GM23338 (cell line): ENCODE data around the gene ZBTB26. TPM values are rescaled to one million over a fixed set of nuclear protein-coding genes. Genes with fewer than 3 reads are reported as not detected.
A peak's percentile ranks its signal among the peaks of the same experiment; 100 is the strongest.

Experiments used
- ATAC-seq: fragments of 200-7000 bp; cut with Tn5 transposase; 3 replicates; pipeline ENCODE4 v1.9.1; 2020
- DNase-seq: peaks from one replicate; pipeline ENCODE4 v3.0.0-alpha.2; 2015; ENCODE audit warnings: low spot score
- H2AFZ ChIP-seq: fragments of 200-600 bp; sonication (generic); 2 replicates; pipeline ENCODE4 v1.8.0; 2016; ENCODE audit warnings: antibody characterized with exemption, mild to moderate bottlenecking, moderate library complexity
- H3F3A ChIP-seq: fragments of 200-600 bp; sonication (generic); replicated peaks from 2 replicates; pipeline ENCODE4 v1.8.0; 2017; ENCODE audit warnings: antibody characterized with exemption, mixed run types, low read depth
- H3K27ac ChIP-seq: fragments of 200-600 bp; sonication (generic); 2 replicates; pipeline ENCODE4 v1.6.1; 2016; ENCODE audit warnings: low read depth
- H3K27me3 ChIP-seq: fragments of 200-600 bp; sonication (generic); 2 replicates; pipeline ENCODE4 v1.8.0; 2016; ENCODE audit warnings: mild to moderate bottlenecking, mixed run types, moderate library complexity; ENCODE audit not compliant: insufficient read depth
- H3K36me3 ChIP-seq: fragments of 200-600 bp; sonication (generic); 2 replicates; pipeline ENCODE4 v1.8.0; 2016; ENCODE audit warnings: mild to moderate bottlenecking; ENCODE audit not compliant: insufficient read depth
- H3K4me1 ChIP-seq: fragments of 200-600 bp; sonication (generic); 2 replicates; pipeline ENCODE4 v1.8.0; 2016; ENCODE audit warnings: mild to moderate bottlenecking, moderate library complexity; ENCODE audit not compliant: insufficient read depth
- H3K4me2 ChIP-seq: fragments of 200-600 bp; sonication (generic); 2 replicates; pipeline ENCODE4 v1.7.1; 2017; ENCODE audit warnings: mixed run types
- H3K4me3 ChIP-seq: fragments of 200-600 bp; sonication (generic); 2 replicates; pipeline ENCODE4 v1.6.1; 2016; ENCODE audit warnings: mixed run types
- H3K79me2 ChIP-seq: fragments of 200-600 bp; sonication (generic); replicated peaks from 2 replicates; pipeline ENCODE4 v1.8.0; 2017; ENCODE audit warnings: mild to moderate bottlenecking; ENCODE audit not compliant: insufficient read depth
- H3K9me2 ChIP-seq: fragments of 200-600 bp; sonication (generic); 2 replicates; pipeline ENCODE4 v1.8.0; 2017; ENCODE audit not compliant: insufficient read depth
- H4K20me1 ChIP-seq: fragments of 200-600 bp; sonication (generic); replicated peaks from 2 replicates; pipeline ENCODE4 v1.8.0; 2017; ENCODE audit warnings: mild to moderate bottlenecking; ENCODE audit not compliant: insufficient read depth
- H3K27ac Mint-ChIP-seq: 2 replicates; pipeline ENCODE4 v1.8.0; 2020; ENCODE audit warnings: inconsistent platforms, mild to moderate bottlenecking, moderate library complexity, mixed read lengths
- H3K27me3 Mint-ChIP-seq: 3 replicates; pipeline ENCODE4 v1.8.0; 2022; ENCODE audit warnings: low read depth, mild to moderate bottlenecking, moderate library complexity, mixed read lengths, inconsistent platforms; ENCODE audit not compliant: insufficient read depth, poor library complexity
- H3K36me3 Mint-ChIP-seq: 3 replicates; pipeline ENCODE4 v1.8.0; 2021; ENCODE audit warnings: low read depth, mild to moderate bottlenecking, inconsistent platforms, moderate library complexity, mixed read lengths
- H3K4me1 Mint-ChIP-seq: 3 replicates; pipeline ENCODE4 v1.8.0; 2020; ENCODE audit warnings: mild to moderate bottlenecking, inconsistent platforms, mixed read lengths
- H3K4me3 Mint-ChIP-seq: 3 replicates; pipeline ENCODE4 v1.8.0; 2021; ENCODE audit warnings: moderate library complexity, mild to moderate bottlenecking, inconsistent platforms, mixed read lengths
- H3K9me3 Mint-ChIP-seq: 3 replicates; pipeline ENCODE4 v1.8.0; 2020; ENCODE audit warnings: moderate library complexity, mild to moderate bottlenecking, inconsistent platforms, mixed read lengths
- CREB1 ChIP-seq: fragments of 250-450 bp; sonication (Bioruptor Pico); IDR thresholded peaks from 2 replicates; pipeline ENCODE4 v1.5.0; 2020; ENCODE audit warnings: low read depth, mild to moderate bottlenecking, moderate library complexity
- CTCF ChIP-seq, 2 experiments: fragments of 200-600 bp in 1 of 2; sonication (generic) in 1 of 2; conservative IDR thresholded peaks; 2 replicates each; pipeline versions ENCODE4 v1.5.1 to v1.6.1; 2016 to 2017; ENCODE audit warnings: antibody characterized with exemption in 2 of 2, low read depth in 2 of 2, mild to moderate bottlenecking in 2 of 2, moderate library complexity in 1 of 2
- ETS1 ChIP-seq: IDR thresholded peaks from 2 replicates; pipeline ENCODE4 v1.6.1; 2016; ENCODE audit warnings: antibody characterized with exemption
- EZH2 ChIP-seq: fragments of 200-600 bp; sonication (generic); IDR thresholded peaks from one replicate; pipeline ENCODE4 v1.8.0; 2017; ENCODE audit warnings: antibody characterized with exemption, mild to moderate bottlenecking, low read depth; ENCODE audit not compliant: unreplicated experiment
- JUNB ChIP-seq: IDR thresholded peaks from one replicate; pipeline ENCODE4 v1.6.1; 2016; ENCODE audit warnings: antibody characterized with exemption; ENCODE audit not compliant: unreplicated experiment
- NANOG ChIP-seq: IDR thresholded peaks from 2 replicates; pipeline ENCODE4 v1.6.1; 2016; ENCODE audit warnings: antibody characterized with exemption, borderline replicate concordance
- POLR2AphosphoS5 ChIP-seq: IDR thresholded peaks from 2 replicates; pipeline ENCODE4 v1.6.1; 2016; ENCODE audit warnings: antibody characterized with exemption, low read depth
- REST ChIP-seq: IDR thresholded peaks from one replicate; pipeline ENCODE4 v1.6.1; 2018; ENCODE audit warnings: antibody characterized with exemption; ENCODE audit not compliant: unreplicated experiment
- STAT1 ChIP-seq: IDR thresholded peaks from one replicate; pipeline ENCODE4 v1.6.1; 2016; ENCODE audit warnings: antibody characterized with exemption; ENCODE audit not compliant: unreplicated experiment
- ZNF331 ChIP-seq: fragments of 250-450 bp; sonication (Bioruptor Pico); IDR thresholded peaks from 2 replicates; pipeline ENCODE4 v1.5.0; 2020; ENCODE audit warnings: low read depth, mild to moderate bottlenecking, moderate library complexity
- polyA plus RNA-seq: library from polyadenylated mRNA; unstranded; fragments of >200 nt; fragmentation: Nextera tagmentation; extraction: Ambion mirVana; gene quantifications from 2 replicates; pipeline ENCODE4 v1.2.1, GENCODE V29; 2016
- total RNA-seq: library from RNA; depleted of rRNA; stranded (reverse); fragments of >200 nt; shearing (Covaris generic); gene quantifications from 2 replicates; pipeline ENCODE4 v1.2.3, GENCODE V29; 2014

ZBTB26 gene
- total and polyA plus RNA-seq, 2 experiments from 2014 or later, result 3.0 to 9.0 TPM

- H3K27ac Mint-ChIP-seq, result no peak overlapping the region
- no peak overlapping the region for H3K4me3 Mint-ChIP-seq
- H3K79me2 ChIP-seq, result peaks cover 92% of the 10 kb centered on the region
- H3K4me1 Mint-ChIP-seq, result peaks cover 5% of the 10 kb centered on the region; the same call in 2 of the 3 replicates
- H3K36me3 ChIP-seq, result no peaks in the 10 kb centered on the region
- DNase-seq (no peak), ATAC-seq (no peak)
- H3K4me2 ChIP-seq, result peak overlapping the region; percentile 89
- peaks cover 19% of the 10 kb centered on the region for H3K4me1 ChIP-seq
- no peaks in the 10 kb centered on the region for H3K27me3 ChIP-seq
- peak overlapping the region; percentile 15; the same call in 1 of the 2 replicates for H2AFZ ChIP-seq
- no peaks in the 10 kb centered on the region for H3F3A ChIP-seq
- peak overlapping the region; percentile 86 for H3K4me3 ChIP-seq
- H3K9me3 Mint-ChIP-seq, result no peaks in the 10 kb centered on the region
- peaks cover 16% of the 10 kb centered on the region for H4K20me1 ChIP-seq
- TF ChIP-seq REST (no peak), CTCF (conservative IDR thresholded peaks at IDR 0.05; ENCODE audit: low read depth in 2 of 2) (peak in 1 of 2 experiments; percentile 35; a peak in 1 of 4 replicates)
- H3K27ac ChIP-seq, result peak overlapping the region; percentile 77; the same call in 1 of the 2 replicates
- H3K27me3 Mint-ChIP-seq, result peaks cover 2% of the 10 kb centered on the region
- H3K9me2 ChIP-seq, result no peaks in the 10 kb centered on the region
- H3K36me3 Mint-ChIP-seq, result no peaks in the 10 kb centered on the region; the same call in 2 of the 3 replicates
Measured at GRCh38 chr9:122930541-122931225, 629 bp downstream of the ZBTB26 start.

- H3K27ac Mint-ChIP-seq, result no peak overlapping the region
- ATAC-seq, result no peak
- H3K4me2 ChIP-seq, result peak overlapping the region; percentile 89
- TF ChIP-seq CREB1 (CRISPR knock-in tag) (no peak), ZNF331 (CRISPR knock-in tag) (no peak), JUNB (no peak), ETS1 (no peak), NANOG (no peak), CTCF (conservative IDR thresholded peaks at IDR 0.05; ENCODE audit: low read depth in 2 of 2) (no peak), STAT1 (no peak), EZH2 (no peak), REST (no peak), POLR2AphosphoS5 (no peak)
Measured at GRCh38 chr9:122929796-122930354, 1.4 kb downstream of the ZBTB26 start.

More at GRCh38 chr9:122929796-122930354, 1.4 kb downstream of the ZBTB26 start:
- no peaks in the 10 kb centered on the region for H3K9me2 ChIP-seq
- H3K4me1 ChIP-seq, result peaks cover 19% of the 10 kb centered on the region
- no peaks in the 10 kb centered on the region for H3F3A ChIP-seq
- Mint-ChIP-seq H3K9me3 (no peaks in the 10 kb centered on the region), H3K27me3 (no peaks in the 10 kb centered on the region), H3K4me1 (peaks cover 5% of the 10 kb centered on the region; the same call in 2 of the 3 replicates), H3K36me3 (no peaks in the 10 kb centered on the region; the same call in 2 of the 3 replicates), H3K4me3 (no peak overlapping the region)
- no peak overlapping the region for H3K27ac ChIP-seq
- no peaks in the 10 kb centered on the region for H3K27me3 ChIP-seq
- DNase-seq, result no peak
- no peaks in the 10 kb centered on the region for H3K36me3 ChIP-seq
- H3K79me2 ChIP-seq, result peaks cover 92% of the 10 kb centered on the region
- H3K4me3 ChIP-seq, result peak overlapping the region; percentile 86
- no peak overlapping the region for H2AFZ ChIP-seq
- H4K20me1 ChIP-seq, result peaks cover 16% of the 10 kb centered on the region
